ENCODE results near the gene RAP1GAP. TPM values are rescaled to one million over a fixed set of nuclear protein-coding genes. Genes with fewer than 3 reads are reported as not detected.
A peak's percentile ranks its signal among the peaks of the same experiment; 100 is the strongest.

Gene RAP1GAP
- total RNA-seq, 2 experiments from 2014 or later, result not detected

DNA sequence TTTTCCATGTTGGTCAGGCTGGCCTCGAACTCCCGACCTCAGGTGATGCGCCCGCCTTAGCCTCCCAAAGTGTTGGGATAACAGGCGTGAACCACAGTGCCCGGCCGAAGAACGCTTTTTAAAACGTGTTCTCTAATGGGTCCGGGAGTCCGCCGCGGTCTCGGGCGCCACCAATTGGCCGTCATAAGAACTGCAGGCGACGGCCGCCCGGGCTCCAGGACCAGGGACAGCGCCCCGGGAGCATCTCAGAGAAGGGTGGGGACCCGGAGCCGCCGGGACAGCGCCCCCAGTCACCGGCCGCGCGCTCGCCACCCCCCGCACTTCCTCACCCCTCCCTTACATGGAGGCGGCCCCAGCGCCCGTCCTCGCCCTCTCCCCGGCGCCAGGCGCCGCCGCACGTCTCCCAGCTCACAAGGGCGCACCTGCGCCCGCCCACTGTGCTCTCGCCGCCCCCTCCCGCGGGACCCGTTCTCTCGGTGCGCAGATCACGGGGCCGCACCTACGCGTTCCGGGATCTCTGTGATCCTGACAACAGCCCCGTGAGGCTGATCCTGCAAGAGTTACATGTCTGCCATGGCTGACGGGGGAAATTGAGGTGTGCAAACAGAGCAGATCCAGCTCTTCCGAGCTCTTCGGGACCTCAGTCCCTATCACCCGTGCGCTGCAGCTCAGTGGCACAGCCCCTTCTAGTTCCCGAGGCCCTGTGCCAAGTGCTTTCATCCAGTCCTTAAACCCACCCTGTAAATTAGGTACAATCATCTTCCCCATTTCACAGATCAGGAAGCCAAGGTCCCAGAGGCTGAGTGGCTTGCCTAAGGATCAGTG, 9.8 kb downstream of the RAP1GAP start:
- Histone ChIP-seq H3K27ac (ENCODE audit: low read depth, low read length, poor library complexity, severe bottlenecking) (no peak overlapping the region), H3K36me3 (ENCODE audit: insufficient read depth, low read length) (no peaks in the 10 kb centered on the region), H3K9me2 (ENCODE audit: insufficient read depth, low read length) (no peaks in the 10 kb centered on the region), H4K20me1 (ENCODE audit: insufficient read depth, low read length) (no peaks in the 10 kb centered on the region), H3K4me3 (ENCODE audit: low read depth, low read length, poor library complexity, severe bottlenecking) (no peak overlapping the region), H3K4me2 (ENCODE audit: low read length) (peak overlapping the region; percentile 30; the same call in 1 of the 2 replicates), H3K4me1 (ENCODE audit: insufficient read depth, low read length, poor library complexity, severe bottlenecking) (no peaks in the 10 kb centered on the region), H3K79me2 (ENCODE audit: insufficient read depth, low read depth, low read length) (no peaks in the 10 kb centered on the region), H3K9me3 (ENCODE audit: low read length) (no peaks in the 10 kb centered on the region), H2AFZ (ENCODE audit: low read length) (no peak overlapping the region)
- DNase-seq (ENCODE audit: low spot score), result peak; percentile 65
- BruUV-seq (replicated peaks), result no TSS peak
- POLR2A ChIA-PET, result no interaction called here
- intact Hi-C loops (cut with micrococcal nuclease; ENCODE audit: unreplicated experiment), result loop anchor here (5.0 kb wide), 2 partner anchors 303 to 427 kb away; no protein-coding TSS in a partner anchor
- CTCF ChIA-PET (ENCODE audit: unreplicated experiment), result no interaction called here
- TF ChIP-seq, protein P1, sequence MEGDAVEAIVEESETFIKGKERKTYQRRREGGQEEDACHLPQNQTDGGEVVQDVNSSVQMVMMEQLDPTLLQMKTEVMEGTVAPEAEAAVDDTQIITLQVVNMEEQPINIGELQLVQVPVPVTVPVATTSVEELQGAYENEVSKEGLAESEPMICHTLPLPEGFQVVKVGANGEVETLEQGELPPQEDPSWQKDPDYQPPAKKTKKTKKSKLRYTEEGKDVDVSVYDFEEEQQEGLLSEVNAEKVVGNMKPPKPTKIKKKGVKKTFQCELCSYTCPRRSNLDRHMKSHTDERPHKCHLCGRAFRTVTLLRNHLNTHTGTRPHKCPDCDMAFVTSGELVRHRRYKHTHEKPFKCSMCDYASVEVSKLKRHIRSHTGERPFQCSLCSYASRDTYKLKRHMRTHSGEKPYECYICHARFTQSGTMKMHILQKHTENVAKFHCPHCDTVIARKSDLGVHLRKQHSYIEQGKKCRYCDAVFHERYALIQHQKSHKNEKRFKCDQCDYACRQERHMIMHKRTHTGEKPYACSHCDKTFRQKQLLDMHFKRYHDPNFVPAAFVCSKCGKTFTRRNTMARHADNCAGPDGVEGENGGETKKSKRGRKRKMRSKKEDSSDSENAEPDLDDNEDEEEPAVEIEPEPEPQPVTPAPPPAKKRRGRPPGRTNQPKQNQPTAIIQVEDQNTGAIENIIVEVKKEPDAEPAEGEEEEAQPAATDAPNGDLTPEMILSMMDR (conservative IDR thresholded peaks at IDR 0.05; ENCODE audit: low read length), result peak; percentile 84
- no peak for TF ChIP-seq EZH2phosphoT487 (IDR thresholded peaks at IDR 0.05; ENCODE audit: borderline replicate concordance, low read depth, low read length)

DNA sequence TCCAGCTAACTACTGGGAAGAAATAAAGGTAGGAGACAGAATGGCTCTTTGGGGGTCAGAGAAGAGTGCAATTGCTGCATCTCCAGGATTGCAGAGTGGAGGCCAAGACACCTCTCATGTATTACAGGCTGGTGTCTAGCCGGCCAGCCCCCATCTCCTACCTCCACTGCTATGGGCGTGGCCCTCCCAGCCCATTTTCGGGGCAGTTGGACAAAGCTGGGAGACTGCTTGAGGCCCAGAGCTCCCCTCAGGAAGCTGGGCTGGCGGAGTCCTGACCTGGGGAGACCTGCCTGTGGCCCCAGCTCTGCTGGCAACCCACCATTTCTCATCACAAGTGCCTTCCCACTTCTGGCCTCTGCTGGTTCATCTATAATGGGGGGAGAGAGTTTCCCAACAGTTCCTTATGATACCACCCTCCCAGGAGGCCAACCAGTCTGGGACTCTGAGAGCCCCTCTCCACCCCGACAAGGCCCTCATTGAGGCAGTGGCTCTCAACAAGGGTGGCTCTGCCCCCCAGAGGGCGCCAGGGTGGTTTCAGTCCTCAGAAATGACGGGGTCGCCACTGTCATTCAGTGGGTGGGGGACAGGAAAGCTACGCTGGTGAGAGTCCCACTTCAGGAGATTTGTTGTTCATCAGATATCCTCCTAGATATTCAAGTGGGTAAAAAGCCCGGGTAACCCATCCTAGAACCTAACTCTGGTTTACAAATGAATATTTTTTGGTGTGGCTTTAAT, 11.5 kb downstream of the RAP1GAP start:
- no TSS peak for BruUV-seq (replicated peaks)

More for the DNA sequence above, 11.5 kb downstream of the RAP1GAP start:
- no peaks in the 10 kb centered on the region for H3K36me3 ChIP-seq (ENCODE audit: insufficient read depth, low read length)
- H3K27ac ChIP-seq (ENCODE audit: low read depth, low read length, poor library complexity, severe bottlenecking), result no peak overlapping the region
- POLR2A ChIA-PET, result no interaction called here
- DNase-seq (ENCODE audit: low spot score), result no peak
- no peaks in the 10 kb centered on the region for H3K9me2 ChIP-seq (ENCODE audit: insufficient read depth, low read length)
- intact Hi-C loops (cut with micrococcal nuclease; ENCODE audit: unreplicated experiment), result loop anchor here (5.0 kb wide), 2 partner anchors 305 to 425 kb away; no protein-coding TSS in a partner anchor
- no peaks in the 10 kb centered on the region for H3K79me2 ChIP-seq (ENCODE audit: insufficient read depth, low read depth, low read length)
- H3K9me3 ChIP-seq (ENCODE audit: low read length), result no peaks in the 10 kb centered on the region
- no peak overlapping the region for H3K4me3 ChIP-seq (ENCODE audit: low read depth, low read length, poor library complexity, severe bottlenecking)
- CTCF ChIA-PET (ENCODE audit: unreplicated experiment), result no interaction called here
- no peak overlapping the region for H3K4me2 ChIP-seq (ENCODE audit: low read length)
- no peaks in the 10 kb centered on the region for H4K20me1 ChIP-seq (ENCODE audit: insufficient read depth, low read length)
- TF ChIP-seq, protein P1 (conservative IDR thresholded peaks at IDR 0.05; ENCODE audit: low read length), result peak; percentile 61
- no peak for TF ChIP-seq EZH2phosphoT487 (IDR thresholded peaks at IDR 0.05; ENCODE audit: borderline replicate concordance, low read depth, low read length)
- no peaks in the 10 kb centered on the region for H3K4me1 ChIP-seq (ENCODE audit: insufficient read depth, low read length, poor library complexity, severe bottlenecking)
- H2AFZ ChIP-seq (ENCODE audit: low read length), result no peak overlapping the region
